SK-N-SH (cell line): Measurements from ENCODE around the gene RBM44. TPM values are rescaled to one million over a fixed set of nuclear protein-coding genes. Genes with fewer than 3 reads are reported as not detected.

Source experiments
- CTCF ChIA-PET: fragments of 300-600, 350-600 bp; formaldehyde crosslinking; extraction: SDS; loops from one replicate; lab custom pipeline; 2021; lab: Yijun Ruan, JAX
- POLR2A ChIA-PET: fragments of 350-600 bp; sonication (Branson Sonifier 250); formaldehyde crosslinking; extraction: SDS; loops from one replicate; lab custom pipeline; 2020; ENCODE audit warnings: antibody characterized with exemption, inconsistent platforms; lab: Yijun Ruan, JAX
- DNase-seq: peaks from one replicate; pipeline ENCODE4 v3.0.0; 2012
- H2AFZ ChIP-seq: fragments of 200-600 bp; sonication (generic); 2 replicates; pipeline ENCODE4 v1.8.1; 2016; ENCODE audit warnings: antibody characterized with exemption, mild to moderate bottlenecking, low read depth
- H3F3A ChIP-seq: fragments of 200-600 bp; sonication (generic); replicated peaks from 2 replicates; pipeline ENCODE3; 2016; ENCODE audit warnings: antibody characterized with exemption, mild to moderate bottlenecking; ENCODE audit not compliant: insufficient read depth
- H3K27ac ChIP-seq, 2 experiments: fragments of 200-500 bp in 1 of 2; fragments of 200-600 bp in 1 of 2; sonication (Bioruptor generic) in 1 of 2; sonication (generic), shearing (Covaris generic) in 1 of 2; 2 replicates each; pipeline versions ENCODE4 v1.5.1 to v1.6.1; 2014 to 2016; ENCODE audit warnings: low read depth in 2 of 2, inconsistent platforms in 1 of 2, low read length in 1 of 2, mild to moderate bottlenecking in 1 of 2, mixed read lengths in 1 of 2
- H3K27me3 ChIP-seq: fragments of 200-600 bp; sonication (generic), shearing (Covaris generic); 2 replicates; pipeline ENCODE4 v1.6.1; 2016; ENCODE audit warnings: mixed run types; ENCODE audit not compliant: insufficient read depth
- H3K36me3 ChIP-seq, 2 experiments: fragments of 200-500 bp in 1 of 2; fragments of 200-600 bp in 1 of 2; sonication (Bioruptor generic) in 1 of 2; sonication (generic) in 1 of 2; replicated peaks in 1 of 2; 2 replicates each; pipeline versions ENCODE3 to v1.5.1; 2014 to 2016; ENCODE audit warnings: low read length in 1 of 2, mild to moderate bottlenecking in 1 of 2; ENCODE audit not compliant: insufficient read depth in 2 of 2, control insufficient read depth in 1 of 2
- H3K4me1 ChIP-seq, 2 experiments: fragments of 200-500 bp in 1 of 2; fragments of 200-600 bp in 1 of 2; sonication (Bioruptor generic) in 1 of 2; sonication (generic), shearing (Covaris generic) in 1 of 2; 2 replicates each; pipeline versions ENCODE4 v1.5.1 to v1.6.1; 2014 to 2016; ENCODE audit warnings: low read depth in 1 of 2, low read length in 1 of 2, mixed run types in 1 of 2; ENCODE audit not compliant: insufficient read depth in 2 of 2, control insufficient read depth in 1 of 2
- H3K4me2 ChIP-seq: fragments of 200-600 bp; sonication (generic), shearing (Covaris generic); 2 replicates; pipeline ENCODE4 v1.6.1; 2017; ENCODE audit warnings: mixed run types
- H3K4me3 ChIP-seq, 2 experiments: fragments of 200-500 bp in 1 of 2; fragments of 200-600 bp in 1 of 2; sonication (Bioruptor generic) in 1 of 2; sonication (generic), shearing (Covaris generic) in 1 of 2; 2 replicates each; pipeline versions ENCODE4 v1.5.1 to v1.8.1; 2014 to 2016; ENCODE audit warnings: low read depth in 2 of 2, inconsistent platforms in 1 of 2, low read length in 1 of 2, mild to moderate bottlenecking in 1 of 2, mixed read lengths in 1 of 2, moderate library complexity in 1 of 2
- H3K79me2 ChIP-seq: fragments of 200-600 bp; sonication (generic); 2 replicates; pipeline ENCODE4 v1.8.1; 2017; ENCODE audit warnings: mild to moderate bottlenecking; ENCODE audit not compliant: insufficient read depth
- H3K9ac ChIP-seq: fragments of 200-600 bp; sonication (generic); 2 replicates; pipeline ENCODE4 v1.6.1; 2017; ENCODE audit warnings: mixed run types
- H3K9me2 ChIP-seq: fragments of 200-600 bp; sonication (generic); 2 replicates; pipeline ENCODE4 v1.6.1; 2017; ENCODE audit warnings: mixed run types
- H3K9me3 ChIP-seq: fragments of 200-600 bp; sonication (generic); 2 replicates; pipeline ENCODE4 v1.6.1; 2017; ENCODE audit warnings: mixed run types, mild to moderate bottlenecking, moderate library complexity
- H4K20me1 ChIP-seq: fragments of 200-600 bp; sonication (generic); 2 replicates; pipeline ENCODE4 v1.6.1; 2017; ENCODE audit warnings: mild to moderate bottlenecking, mixed run types; ENCODE audit not compliant: insufficient read depth
- CHD2 ChIP-seq: fragments of 150-350 bp; IDR thresholded peaks from 2 replicates; pipeline ENCODE4 v1.6.1; 2018; ENCODE audit warnings: low read length; ENCODE audit not compliant: partially characterized antibody
- CTCF ChIP-seq: fragments of 200-600 bp; sonication (generic); IDR thresholded peaks from 2 replicates; pipeline ENCODE4 v1.6.1; 2017; ENCODE audit warnings: antibody characterized with exemption, mild to moderate bottlenecking, moderate library complexity
- FOSL2 ChIP-seq: IDR thresholded peaks from 2 replicates; pipeline ENCODE4 v1.4.0; 2012; ENCODE audit warnings: low read depth, mild to moderate bottlenecking, moderate library complexity, borderline replicate concordance
- GABPA ChIP-seq: IDR thresholded peaks from 2 replicates; pipeline ENCODE4 v1.4.0; 2012; ENCODE audit warnings: low read depth, mild to moderate bottlenecking
- JUND ChIP-seq: IDR thresholded peaks from 2 replicates; pipeline ENCODE4 v1.4.0; 2012
- MAX ChIP-seq: IDR thresholded peaks from 2 replicates; pipeline ENCODE4 v1.4.0; 2012; ENCODE audit warnings: low read depth
- MEF2A ChIP-seq: IDR thresholded peaks from 2 replicates; pipeline ENCODE4 v1.4.0; 2012; ENCODE audit warnings: low read depth, borderline replicate concordance
- NFIC ChIP-seq: IDR thresholded peaks from 2 replicates; pipeline ENCODE4 v1.4.0; 2012; ENCODE audit warnings: borderline replicate concordance
- RAD21 ChIP-seq: IDR thresholded peaks from 2 replicates; pipeline ENCODE4 v1.6.1; 2012; ENCODE audit warnings: mild to moderate bottlenecking, low read length
- RCOR1 ChIP-seq: fragments of 150-350 bp; IDR thresholded peaks from 2 replicates; pipeline ENCODE4 v1.6.1; 2017; ENCODE audit warnings: antibody characterized with exemption, low read length
- REST ChIP-seq: IDR thresholded peaks from 2 replicates; pipeline ENCODE4 v1.6.1; 2012; ENCODE audit warnings: mild to moderate bottlenecking, low read depth, low read length, moderate library complexity
- RFX5 ChIP-seq: IDR thresholded peaks from 2 replicates; pipeline ENCODE4 v1.6.1; 2012; ENCODE audit warnings: mild to moderate bottlenecking, improper control_type of control experiment, low read length
- TCF12 ChIP-seq: IDR thresholded peaks from 2 replicates; pipeline ENCODE4 v1.4.0; 2012
- USF1 ChIP-seq: IDR thresholded peaks from 2 replicates; pipeline ENCODE4 v1.4.0; 2012; ENCODE audit warnings: low read depth, borderline replicate concordance
- USF2 ChIP-seq: fragments of 150-350 bp; IDR thresholded peaks from 2 replicates; pipeline ENCODE4 v1.6.1; 2017; ENCODE audit warnings: antibody characterized with exemption, low read length, low read depth, borderline replicate concordance
- YY1 ChIP-seq: IDR thresholded peaks from 2 replicates; pipeline ENCODE4 v1.4.0; 2012; ENCODE audit warnings: low read depth, mild to moderate bottlenecking
- WGBS: methylation state at CpG from one replicate; pipeline ENCODE4 v1.1.6; 2017; ENCODE audit warnings: low lambda C conversion rate; 5-methylcytosine and 5-hydroxymethylcytosine counted together
- polyA plus RNA-seq, 3 experiments: library from polyadenylated mRNA; depleted of rRNA; stranded (reverse); fragments of >200 nt; gene quantifications; 2 replicates each; pipeline ENCODE4 v1.2.3, GENCODE V29; 2012

Gene RBM44
- polyA plus RNA-seq, 1 of the 3 experiments (the other 2 are of a cell fraction): 0.30 TPM

GRCh38 chr2:237765875-237766274 is 32.7 kb upstream of the RBM44 start (continued):
- TF ChIP-seq REST (no peak), USF2 (no peak), MEF2A (no peak), FOSL2 (no peak)

- H3K9ac ChIP-seq: no peak overlapping the region
- H3K27me3 ChIP-seq: no peaks in the 10 kb centered on the region
- no peak overlapping the region for H3K4me3 ChIP-seq
- DNase-seq: no peak
- TF ChIP-seq RCOR1 (no peak), MAX (no peak), USF1 (no peak), YY1 (no peak), CTCF (no peak), JUND (no peak), REST (no peak), RFX5 (no peak), NFIC (no peak), TCF12 (no peak), GABPA (no peak), CHD2 (no peak), RAD21 (no peak)
- TF ChIP-seq, all 33 proteins: peak for 0
- H3K4me1 ChIP-seq: no peaks in the 10 kb centered on the region; a peak in 1 of 4 replicates
- ChIA-PET CTCF (interaction anchor here (1.2 to 2.2 kb wide), 3 partner anchors 9 to 93 kb away, joined by 3 to 9 read pairs (median 8); no protein-coding TSS in a partner anchor), POLR2A (no interaction called here)
- H4K20me1 ChIP-seq: 0 out of 2 replicates have a peak, but pooled peaks cover 4% of the 10 kb centered on the region
- no peaks in the 10 kb centered on the region for H3K9me2 ChIP-seq
- H3K27ac ChIP-seq: no peak overlapping the region
- peaks cover 5% of the 10 kb centered on the region for H3F3A ChIP-seq
- WGBS: 34% methylated on average over 2 of the region's 2 CpGs
- no peaks in the 10 kb centered on the region for H3K9me3 ChIP-seq
- no peak overlapping the region for H2AFZ ChIP-seq
- no peaks in the 10 kb centered on the region for H3K79me2 ChIP-seq
- no peak overlapping the region for H3K4me2 ChIP-seq
- H3K36me3 ChIP-seq: peaks cover 46 to 55% of the 10 kb centered on the region in 2 experiments
Observed at GRCh38 chr2:237766340-237766739, 32.2 kb upstream of the RBM44 start.
